Right forelimb (tissue), 1 donor: ENCODE data around the gene COL8A1.

Source experiments
- DNase-seq: peaks from one replicate; pipeline ENCODE4 v3.0.0-alpha.2; 2018

Gene COL8A1

GRCh38 chr3:99765042-99765942 is 126.9 kb downstream of the COL8A1 start:
- DNase-seq = no peak

GRCh38 chr3:99767291-99767690 is 128.9 kb downstream of the COL8A1 start:
- DNase-seq = no peak

DNA sequence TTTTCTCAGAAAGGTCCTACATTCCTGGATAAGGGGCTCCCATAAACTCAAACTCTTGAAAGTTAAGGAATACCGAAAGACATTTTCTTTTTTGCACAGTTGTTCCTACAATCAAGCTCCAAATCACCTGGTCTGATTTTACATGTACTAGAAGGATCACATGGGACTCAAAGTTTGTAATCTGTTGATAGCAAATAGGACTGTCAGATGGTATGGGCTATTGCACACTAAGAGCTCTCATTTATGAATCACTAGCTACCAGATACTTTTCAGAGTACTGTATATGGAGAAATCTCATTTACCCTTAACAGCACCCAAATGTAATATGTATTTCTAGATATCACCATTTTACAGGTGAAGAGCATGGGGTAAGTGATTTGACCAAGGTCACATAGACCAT is 129.7 kb downstream of the COL8A1 start:
- no peak for DNase-seq

GRCh38 chr3:99768808-99769501 is 130.6 kb downstream of the COL8A1 start:
- no peak for DNase-seq

DNA sequence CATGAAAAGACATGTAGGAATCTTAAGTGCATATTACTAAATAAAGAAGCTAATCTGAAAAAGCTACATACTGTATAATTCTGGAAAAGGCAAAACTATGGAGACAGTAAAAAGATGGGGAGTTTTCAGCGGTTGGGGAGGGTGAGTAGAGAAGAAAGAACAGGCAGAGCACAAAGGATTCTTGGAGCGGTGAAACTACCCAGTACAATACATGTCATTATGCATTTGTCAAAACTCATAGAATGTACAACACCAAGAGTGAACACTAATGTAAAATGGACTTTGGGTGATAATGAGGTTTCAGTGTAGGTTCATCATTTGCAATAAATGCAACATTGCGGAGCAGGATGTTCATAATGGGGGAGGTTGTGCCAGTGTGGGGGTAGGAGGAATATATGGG is 133.8 kb downstream of the COL8A1 start:
- no peak for DNase-seq

DNA sequence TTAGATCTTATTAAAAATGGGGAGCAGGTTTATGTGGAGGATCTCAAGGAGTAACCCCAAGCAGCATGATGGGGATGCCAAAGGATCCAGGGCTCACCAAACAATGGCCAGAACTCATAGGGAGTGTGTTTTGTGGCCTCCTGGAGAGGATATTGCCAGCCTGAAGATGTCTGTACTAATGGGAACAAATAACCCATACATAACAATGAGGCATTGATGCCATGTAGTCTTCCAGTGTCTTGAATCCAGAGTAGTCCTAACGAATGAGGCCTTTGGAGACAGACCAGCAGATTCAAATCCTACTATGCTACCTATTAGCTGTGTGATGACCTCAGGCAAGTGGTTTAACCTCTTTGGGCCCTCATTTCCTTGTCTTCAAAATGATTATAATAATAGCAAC is 134.3 kb downstream of the COL8A1 start:
- DNase-seq = no peak

DNA sequence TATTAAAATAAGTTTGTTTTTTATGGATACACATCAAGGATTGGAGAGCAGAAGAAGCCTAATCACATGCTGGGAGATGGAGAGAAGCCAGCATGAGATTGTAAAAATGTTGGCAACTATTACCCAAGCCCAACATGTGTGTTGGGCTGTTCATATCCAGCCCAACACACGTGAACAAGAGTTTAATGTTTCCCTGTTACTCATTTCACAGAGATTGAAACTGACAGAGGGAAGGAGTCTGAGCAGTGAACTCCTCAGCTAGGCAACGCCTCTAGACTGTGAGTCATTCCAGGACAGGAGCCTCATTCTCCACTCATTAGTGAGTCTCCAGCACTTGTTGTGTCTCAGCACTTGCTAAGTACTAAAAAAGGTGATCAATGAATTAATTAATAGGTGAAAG is 136.1 kb downstream of the COL8A1 start:
- no peak for DNase-seq

DNA sequence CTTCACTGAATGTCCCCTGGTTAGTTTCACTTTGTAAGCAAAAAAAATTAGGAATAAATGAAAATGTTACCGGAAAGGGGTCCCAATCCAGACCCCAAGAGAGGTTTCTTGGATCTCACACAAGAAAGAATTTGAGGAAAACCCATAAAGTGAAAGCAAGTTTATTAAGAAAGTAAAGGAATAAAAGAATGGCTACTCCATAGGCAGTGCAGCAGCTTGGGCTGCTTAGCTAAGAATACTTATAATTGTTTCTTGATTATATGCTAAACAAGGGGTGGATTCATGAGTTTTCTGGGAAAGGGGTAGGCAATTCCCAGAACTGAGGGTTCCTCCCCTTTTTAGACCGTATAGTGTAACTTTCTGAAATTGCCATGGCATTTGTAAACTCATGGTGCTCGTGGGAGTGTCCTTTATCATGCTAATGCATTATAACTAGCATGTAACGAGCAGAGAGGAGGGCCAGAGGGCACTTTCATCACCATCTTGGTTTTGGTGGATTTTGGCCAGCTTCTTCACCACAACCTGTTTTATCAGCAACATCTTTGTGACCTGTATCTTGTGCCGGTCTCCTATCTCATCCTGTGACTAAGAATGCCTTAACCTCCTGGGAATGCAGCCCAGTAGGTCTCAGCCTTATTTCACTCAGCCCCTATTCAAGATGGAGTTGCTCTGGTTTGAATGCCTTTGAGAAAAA is 138.3 kb downstream of the COL8A1 start:
- no peak for DNase-seq

- no peak for DNase-seq
These were observed 138.8 kb downstream of the COL8A1 start for GRCh38 chr3:99777210-99777549.

GRCh38 chr3:99777708-99778107 is 139.3 kb downstream of the COL8A1 start:
- no peak for DNase-seq

DNA sequence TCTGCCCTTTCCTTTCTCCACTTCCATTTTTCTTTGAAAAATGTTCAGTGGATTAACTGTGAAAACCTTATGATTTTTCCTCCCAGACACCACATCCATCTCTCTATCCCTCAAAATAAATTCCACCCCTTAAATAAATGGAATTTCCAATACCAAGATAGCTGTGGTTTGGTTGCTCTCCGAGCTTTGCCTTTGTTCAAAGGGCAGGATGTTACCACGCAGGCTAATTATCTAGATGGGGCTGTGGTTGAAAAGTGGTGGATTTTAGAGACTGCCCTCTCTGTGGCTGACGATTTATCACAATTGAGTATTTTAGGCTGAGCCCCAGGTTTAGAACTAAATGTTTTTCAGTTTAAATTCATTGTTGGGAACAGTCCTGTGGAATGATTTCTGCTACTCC is 142.4 kb downstream of the COL8A1 start:
- DNase-seq = no peak

DNA sequence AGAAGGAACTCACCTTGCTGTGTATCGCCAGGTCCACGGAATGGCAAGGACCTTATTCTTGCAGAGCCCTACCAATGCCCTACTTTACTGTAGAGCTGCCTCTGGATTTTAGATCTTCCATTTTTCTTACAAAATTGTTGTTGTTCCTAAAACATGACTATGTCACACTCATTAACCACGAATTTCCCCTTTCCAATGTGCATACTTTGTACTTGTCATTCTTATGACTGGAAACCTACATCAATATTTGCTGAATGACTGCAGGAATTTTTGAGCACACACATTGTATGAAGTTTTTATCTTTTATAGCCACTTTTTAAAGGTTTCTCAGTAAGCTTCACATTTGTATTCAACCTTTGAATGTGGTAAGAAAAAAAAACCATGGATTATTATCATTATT is 143.4 kb downstream of the COL8A1 start:
- DNase-seq = no peak

DNA sequence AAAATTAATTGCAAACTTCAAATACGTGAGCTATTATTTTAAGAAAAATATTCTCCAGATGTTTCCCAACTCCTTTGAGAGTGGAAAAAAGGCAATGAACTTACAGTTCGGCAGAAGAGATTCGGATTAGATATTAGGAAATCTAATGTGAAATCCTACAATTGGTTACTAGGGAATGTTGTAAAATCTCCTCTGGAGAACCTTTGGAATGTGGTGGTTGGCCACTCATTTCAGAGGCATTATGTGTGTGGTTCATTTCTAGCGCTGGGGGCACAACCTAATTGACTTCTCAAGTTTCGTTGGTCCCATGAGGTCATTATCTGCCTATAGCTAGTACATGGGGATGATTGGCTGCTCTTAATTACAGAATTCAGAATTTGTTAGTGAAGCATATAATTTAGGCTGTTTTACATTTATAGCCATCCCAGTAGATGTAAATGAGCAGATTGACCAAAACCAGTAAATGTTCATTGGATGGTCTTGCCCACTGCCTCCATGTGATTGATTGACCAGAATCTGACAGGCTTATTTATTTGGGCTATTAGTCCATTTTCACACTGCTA is 144.7 kb downstream of the COL8A1 start:
- DNase-seq = no peak

DNA sequence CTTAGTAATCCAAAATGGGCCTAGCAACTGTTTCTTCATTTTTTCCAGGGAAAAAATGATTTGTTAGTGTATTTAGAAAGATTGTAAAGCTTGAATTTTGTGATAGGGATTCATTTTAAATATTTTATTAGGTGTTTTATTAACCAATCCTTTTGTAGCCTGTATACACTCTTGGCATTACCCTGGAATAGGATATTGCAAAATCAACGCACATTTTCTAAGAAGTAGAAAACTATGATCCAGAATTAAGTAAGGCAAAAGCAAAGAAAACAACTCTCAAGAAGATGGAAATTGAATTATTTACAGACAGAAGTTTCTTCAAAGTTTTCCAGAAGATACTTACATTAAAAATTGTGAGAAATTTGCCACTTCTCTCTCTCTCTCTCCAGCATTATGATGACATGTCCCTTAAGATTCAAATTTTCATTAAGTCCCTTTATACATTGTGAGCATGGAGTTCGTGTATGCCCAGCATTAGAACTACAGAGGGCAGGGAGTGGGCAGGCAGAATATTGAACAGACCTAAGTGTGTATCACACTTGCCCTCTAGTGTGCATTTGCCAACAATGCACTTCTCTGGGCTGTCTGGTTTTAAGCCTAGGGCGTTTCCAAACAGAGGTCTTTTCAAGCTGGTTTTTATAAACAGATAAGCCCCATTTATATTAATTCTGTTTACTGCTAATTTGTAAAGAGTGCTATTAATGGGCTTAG is 150.8 kb downstream of the COL8A1 start:
- no peak for DNase-seq

GRCh38 chr3:99794485-99794884 is 156.1 kb downstream of the COL8A1 start:
- DNase-seq = no peak

DNA sequence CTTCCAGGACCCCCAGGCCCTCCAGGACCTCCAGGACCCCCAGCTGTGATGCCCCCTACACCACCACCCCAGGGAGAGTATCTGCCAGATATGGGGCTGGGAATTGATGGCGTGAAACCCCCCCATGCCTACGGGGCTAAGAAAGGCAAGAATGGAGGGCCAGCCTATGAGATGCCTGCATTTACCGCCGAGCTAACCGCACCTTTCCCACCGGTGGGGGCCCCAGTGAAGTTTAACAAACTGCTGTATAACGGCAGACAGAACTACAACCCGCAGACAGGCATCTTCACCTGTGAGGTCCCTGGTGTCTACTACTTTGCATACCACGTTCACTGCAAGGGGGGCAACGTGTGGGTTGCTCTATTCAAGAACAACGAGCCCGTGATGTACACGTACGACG is 157.2 kb downstream of the COL8A1 start:
- no peak for DNase-seq

GRCh38 chr3:99799422-99799821 is 161.0 kb downstream of the COL8A1 start:
- DNase-seq = no peak

DNA sequence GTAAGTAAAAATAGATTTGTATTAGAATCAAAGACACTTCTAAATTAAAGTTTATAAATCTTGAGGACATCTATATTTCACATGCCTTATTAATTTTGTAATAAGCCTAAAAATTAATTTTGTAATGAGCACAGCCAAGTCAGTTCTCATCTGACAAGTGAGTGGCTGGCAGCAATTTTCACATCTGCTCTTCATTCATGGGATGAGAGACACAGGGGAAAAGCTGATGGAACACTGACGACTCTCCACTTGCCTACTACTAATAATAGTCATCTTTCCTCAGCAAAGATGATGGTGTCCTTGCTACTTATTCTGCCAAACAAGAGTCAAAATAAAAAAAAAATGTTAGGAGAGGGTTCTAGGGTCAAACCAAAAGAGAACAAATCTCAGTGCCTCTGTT is 164.9 kb downstream of the COL8A1 start:
- no peak for DNase-seq

- DNase-seq = no peak
These were observed 166.8 kb downstream of the COL8A1 start for GRCh38 chr3:99805160-99805559.

DNA sequence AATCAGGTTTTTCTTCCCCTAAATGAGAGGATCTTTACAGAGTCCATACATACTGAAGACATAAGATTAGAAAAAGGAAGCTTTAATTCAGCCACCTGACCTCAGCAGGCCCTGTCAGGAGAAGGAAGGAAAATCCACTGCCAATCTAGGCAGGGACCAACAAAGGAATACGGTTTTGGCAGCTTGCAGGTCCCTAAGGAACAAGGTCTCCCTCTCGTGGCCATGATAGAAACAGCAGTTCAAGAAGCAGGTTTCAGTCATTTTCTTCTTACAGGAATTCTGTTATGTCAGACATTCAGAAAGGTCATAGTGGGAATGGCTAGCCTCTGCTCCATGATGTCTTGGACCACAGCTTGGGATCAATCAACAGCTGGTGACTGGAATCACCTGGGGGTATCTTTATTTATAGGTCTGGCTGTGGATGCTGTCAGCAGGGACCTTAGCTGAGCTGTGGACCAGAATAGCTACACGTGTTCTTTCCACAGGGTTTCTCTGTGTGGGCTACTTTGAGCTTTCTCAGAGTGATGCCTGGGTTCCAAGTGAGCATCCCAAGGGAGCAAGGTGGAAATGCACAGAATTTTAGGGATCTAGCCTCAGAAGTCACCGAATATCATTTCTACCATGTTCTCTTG is 169.9 kb downstream of the COL8A1 start:
- no peak for DNase-seq

- no peak for DNase-seq
These were observed 171.2 kb downstream of the COL8A1 start for GRCh38 chr3:99809565-99809964.

- DNase-seq = no peak
These were observed 172.0 kb downstream of the COL8A1 start for GRCh38 chr3:99810403-99810802.
